Activated CD4-positive, alpha-beta T cell treated with anti-CD3 and anti-CD28 coated beads, Interleukin-2, amount 10 ng/mL, durations not matched to agents 7 days and 5 days (primary cell): ENCODE results near the gene MYO7B. TPM values are rescaled to one million over a fixed set of nuclear protein-coding genes. Genes with fewer than 3 reads are reported as not detected.

ENCODE experiments used
- CTCF ChIA-PET: fragments of 350-600 bp; sonication (Branson Sonifier 250); formaldehyde crosslinking; loops from one replicate; lab custom pipeline; 2021; ENCODE audit warnings: antibody characterized with exemption; lab: Charles Lee
- POLR2A ChIA-PET: fragments of 350-600 bp; sonication (Branson Sonifier 250); formaldehyde crosslinking; loops from one replicate; lab custom pipeline; 2021; ENCODE audit warnings: antibody characterized with exemption; lab: Charles Lee
- DNase-seq: peaks from one replicate; pipeline ENCODE4 v3.0.0-alpha.2; 2020
- H3K27ac Mint-ChIP-seq: one replicate; pipeline ENCODE4 v1.8.0; 2021; ENCODE audit warnings: mild to moderate bottlenecking, moderate library complexity, mixed read lengths
- H3K27me3 Mint-ChIP-seq: one replicate; pipeline ENCODE4 v1.8.0; 2021; ENCODE audit warnings: mixed read lengths
- H3K36me3 Mint-ChIP-seq: one replicate; pipeline ENCODE4 v1.8.0; 2021; ENCODE audit warnings: low read depth, mixed read lengths
- H3K4me1 Mint-ChIP-seq: one replicate; pipeline ENCODE4 v1.8.0; 2021; ENCODE audit warnings: mixed read lengths
- H3K4me3 Mint-ChIP-seq: one replicate; pipeline ENCODE4 v1.8.0; 2021; ENCODE audit warnings: mild to moderate bottlenecking, moderate library complexity, mixed read lengths
- H3K9me3 Mint-ChIP-seq: one replicate; pipeline ENCODE4 v1.8.0; 2021; ENCODE audit warnings: mixed read lengths
- total RNA-seq, 2 experiments: library from RNA; stranded (reverse); gene quantifications; one replicate each; pipeline ENCODE4 v1.2.3, GENCODE V29; 2021

MYO7B gene
- total RNA-seq, 2 experiments from 2014 or later, result 0.60 to 0.69 TPM

GRCh38 chr2:127631541-127631996 is 96.1 kb downstream of the MYO7B start:
- POLR2A ChIA-PET, result no interaction called here
- Mint-ChIP-seq H3K9me3 (no peaks in the 10 kb centered on the region), H3K4me1 (peaks cover 12% of the 10 kb centered on the region), H3K4me3 (no peak overlapping the region), H3K27ac (no peak overlapping the region), H3K27me3 (no peaks in the 10 kb centered on the region), H3K36me3 (no peaks in the 10 kb centered on the region)
- CTCF ChIA-PET, result interaction anchor here (0.9 to 1.6 kb wide), 3 partner anchors 15 to 22 kb away, joined by 3 to 6 read pairs (median 3); no protein-coding TSS in a partner anchor
- no peak for DNase-seq

GRCh38 chr2:127631997-127632581 is 96.6 kb downstream of the MYO7B start:
- H3K9me3 Mint-ChIP-seq, result no peaks in the 10 kb centered on the region
- peaks cover 16% of the 10 kb centered on the region for H3K4me1 Mint-ChIP-seq
- H3K27ac Mint-ChIP-seq, result no peak overlapping the region
- no peak for DNase-seq
- ChIA-PET POLR2A (no interaction called here), CTCF (interaction anchor here (1.3 to 1.6 kb wide), 2 partner anchors 15 to 22 kb away, joined by 3 to 6 read pairs; no protein-coding TSS in a partner anchor)
- H3K36me3 Mint-ChIP-seq, result no peaks in the 10 kb centered on the region
- H3K4me3 Mint-ChIP-seq, result no peak overlapping the region
- H3K27me3 Mint-ChIP-seq, result no peaks in the 10 kb centered on the region

- no peak overlapping the region for H3K4me3 Mint-ChIP-seq
- H3K4me1 Mint-ChIP-seq, result peaks cover 21% of the 10 kb centered on the region
- H3K9me3 Mint-ChIP-seq, result no peaks in the 10 kb centered on the region
- H3K27ac Mint-ChIP-seq, result peak overlapping the region; percentile 31
- no peaks in the 10 kb centered on the region for H3K36me3 Mint-ChIP-seq
- POLR2A ChIA-PET, result no interaction called here
- H3K27me3 Mint-ChIP-seq, result no peaks in the 10 kb centered on the region
- CTCF ChIA-PET, result interaction anchor here (1.3 to 1.6 kb wide), 2 partner anchors 16 to 21 kb away, joined by 3 to 6 read pairs; no protein-coding TSS in a partner anchor
- DNase-seq, result no peak
Observed at GRCh38 chr2:127632592-127633489, 97.4 kb downstream of the MYO7B start.

- Mint-ChIP-seq H3K36me3 (peaks cover 3% of the 10 kb centered on the region), H3K27ac (peak overlapping the region; percentile 64), H3K27me3 (no peaks in the 10 kb centered on the region), H3K4me3 (no peak overlapping the region), H3K4me1 (peaks cover 29% of the 10 kb centered on the region), H3K9me3 (no peaks in the 10 kb centered on the region)
- DNase-seq, result no peak
- ChIA-PET CTCF (no interaction called here), POLR2A (no interaction called here)
Observed at GRCh38 chr2:127633556-127634065, 98.1 kb downstream of the MYO7B start.

GRCh38 chr2:127634066-127634617 is 98.7 kb downstream of the MYO7B start:
- Mint-ChIP-seq H3K36me3 (peaks cover 3% of the 10 kb centered on the region), H3K4me1 (peaks cover 34% of the 10 kb centered on the region), H3K27ac (peak overlapping the region; percentile 64), H3K9me3 (no peaks in the 10 kb centered on the region), H3K27me3 (no peaks in the 10 kb centered on the region), H3K4me3 (no peak overlapping the region)
- POLR2A ChIA-PET, result no interaction called here
- DNase-seq, result no peak
- CTCF ChIA-PET, result no interaction called here

GRCh38 chr2:127634626-127635379 is 99.3 kb downstream of the MYO7B start:
- ChIA-PET POLR2A (no interaction called here), CTCF (no interaction called here)
- no peak for DNase-seq
- no peak overlapping the region for H3K27ac Mint-ChIP-seq
- H3K4me3 Mint-ChIP-seq, result no peak overlapping the region
- H3K9me3 Mint-ChIP-seq, result no peaks in the 10 kb centered on the region
- no peaks in the 10 kb centered on the region for H3K27me3 Mint-ChIP-seq
- H3K36me3 Mint-ChIP-seq, result peaks cover 3% of the 10 kb centered on the region
- H3K4me1 Mint-ChIP-seq, result peaks cover 41% of the 10 kb centered on the region

GRCh38 chr2:127635380-127636237 is 100.1 kb downstream of the MYO7B start:
- no peaks in the 10 kb centered on the region for H3K27me3 Mint-ChIP-seq
- H3K9me3 Mint-ChIP-seq, result no peaks in the 10 kb centered on the region
- H3K36me3 Mint-ChIP-seq, result peaks cover 3% of the 10 kb centered on the region
- no peak overlapping the region for H3K4me3 Mint-ChIP-seq
- no peak for DNase-seq
- H3K4me1 Mint-ChIP-seq, result peaks cover 48% of the 10 kb centered on the region
- peak overlapping the region; percentile 25 for H3K27ac Mint-ChIP-seq
- ChIA-PET CTCF (no interaction called here), POLR2A (no interaction called here)

- ChIA-PET CTCF (interaction anchor here (0.7 to 2.0 kb wide), 3 partner anchors 10 to 100 kb away, joined by 3 to 4 read pairs (median 3); no protein-coding TSS in a partner anchor), POLR2A (no interaction called here)
- Mint-ChIP-seq H3K9me3 (no peaks in the 10 kb centered on the region), H3K4me3 (no peak overlapping the region), H3K27me3 (no peaks in the 10 kb centered on the region), H3K27ac (peak overlapping the region; percentile 75), H3K4me1 (peaks cover 51% of the 10 kb centered on the region), H3K36me3 (peaks cover 3% of the 10 kb centered on the region)
- no peak for DNase-seq
Observed at GRCh38 chr2:127636248-127637235, 101.1 kb downstream of the MYO7B start.

GRCh38 chr2:127637236-127637630 is 101.8 kb downstream of the MYO7B start:
- peaks cover 3% of the 10 kb centered on the region for H3K36me3 Mint-ChIP-seq
- H3K27me3 Mint-ChIP-seq, result no peaks in the 10 kb centered on the region
- no peak overlapping the region for H3K27ac Mint-ChIP-seq
- CTCF ChIA-PET, result interaction anchor here (0.9 to 2.0 kb wide), 2 partner anchors 10 to 100 kb away, joined by 3 to 4 read pairs; no protein-coding TSS in a partner anchor
- no peaks in the 10 kb centered on the region for H3K9me3 Mint-ChIP-seq
- H3K4me1 Mint-ChIP-seq, result peaks cover 52% of the 10 kb centered on the region
- POLR2A ChIA-PET, result no interaction called here
- DNase-seq, result no peak
- no peak overlapping the region for H3K4me3 Mint-ChIP-seq

GRCh38 chr2:127637725-127638252 is 102.3 kb downstream of the MYO7B start:
- Mint-ChIP-seq H3K4me1 (peaks cover 52% of the 10 kb centered on the region), H3K9me3 (no peaks in the 10 kb centered on the region), H3K36me3 (peaks cover 3% of the 10 kb centered on the region), H3K27me3 (no peaks in the 10 kb centered on the region), H3K4me3 (peak overlapping the region; percentile 53), H3K27ac (peak overlapping the region; percentile 91)
- ChIA-PET CTCF (interaction anchor here (2.0 to 3.1 kb wide), 2 partner anchors 9 to 12 kb away, joined by 4 to 12 read pairs; no protein-coding TSS in a partner anchor), POLR2A (no interaction called here)
- DNase-seq, result no peak
